ENCODE data around the gene FAM204A.

- TF ChIP-seq CTCF (IDR thresholded peaks at IDR 0.05; ENCODE audit: insufficient read depth, low read length, poor library complexity, severe bottlenecking): no peak
- TF ChIP-seq EZH2phosphoT487 (conservative IDR thresholded peaks at IDR 0.05; ENCODE audit: low read length): no peak
Observed at GRCh38 chr10:118330295-118331076, 11.6 kb downstream of the FAM204A start.
